Smooth muscle cell of the brain vasculature (primary cell): Measurements from ENCODE around the gene GABPB1.

ENCODE experiments used
- DNase-seq: peaks from one replicate; pipeline ENCODE4 v3.0.0-alpha.2; 2012; ENCODE audit warnings: low read depth, low spot score

Gene GABPB1

DNA sequence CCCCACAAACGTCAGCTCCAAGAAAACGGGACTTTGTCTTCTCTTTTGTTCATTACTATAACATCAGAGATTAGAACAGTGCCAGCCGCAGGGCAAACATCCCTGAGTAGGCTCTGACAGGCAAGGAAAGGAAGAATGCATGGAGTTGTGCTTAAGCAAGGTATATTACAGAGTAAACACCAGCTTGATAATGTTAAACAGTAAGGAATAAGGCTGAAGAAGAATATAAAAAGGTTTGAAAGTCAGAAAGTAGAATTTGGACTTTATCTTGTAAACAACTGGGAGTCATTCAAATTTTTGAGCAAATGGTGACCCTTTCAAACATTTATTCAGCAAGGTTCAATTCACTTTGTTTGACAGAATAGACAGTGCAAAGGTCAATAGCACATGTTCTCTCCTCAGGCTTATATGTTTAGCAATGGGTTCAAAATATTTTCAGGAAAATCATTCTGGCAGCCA, 11.0 kb downstream of the GABPB1 start:
- no peak for DNase-seq

DNA sequence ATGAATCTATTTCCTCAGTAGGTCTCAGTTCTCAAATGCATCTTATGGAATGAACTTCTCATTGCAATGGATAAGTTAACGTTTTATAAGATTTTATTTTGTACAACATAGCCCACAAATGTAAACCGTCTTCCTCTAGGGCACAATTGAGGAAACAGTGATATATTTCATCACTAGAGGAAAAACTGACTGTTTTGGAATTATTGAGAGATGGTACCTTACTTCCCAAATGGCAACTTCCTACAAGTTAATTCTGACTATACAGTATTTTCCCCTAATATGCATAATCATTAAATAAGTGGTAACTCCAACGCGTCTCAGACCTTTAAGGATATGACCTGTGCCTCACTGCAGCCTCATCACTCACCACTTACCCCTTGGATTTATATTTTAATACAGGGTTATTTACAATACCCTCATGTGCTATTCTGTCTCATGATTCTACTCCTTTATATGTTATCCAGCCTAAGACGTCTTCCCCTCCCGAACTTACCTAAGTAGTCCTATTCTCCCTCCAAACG, 13.3 kb downstream of the GABPB1 start:
- DNase-seq = no peak

DNA sequence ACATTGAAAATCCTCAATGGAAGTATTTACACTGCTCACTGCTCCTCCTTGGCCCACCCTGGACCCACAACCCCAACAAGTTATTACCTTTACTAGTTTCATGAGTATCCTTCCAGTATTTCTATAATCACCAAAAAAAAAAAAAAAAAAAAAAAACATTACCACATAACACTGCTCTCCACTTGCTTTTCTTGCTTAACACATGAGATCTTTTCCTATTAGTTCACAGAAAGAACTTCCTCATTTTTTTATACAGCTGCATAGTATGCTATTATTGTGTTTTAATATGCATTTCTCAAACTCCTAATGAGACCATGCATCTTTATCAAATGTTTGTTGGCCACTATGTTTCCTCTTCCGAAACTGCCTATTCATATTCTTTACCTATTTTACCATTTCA, 14.6 kb downstream of the GABPB1 start:
- no peak for DNase-seq

DNA sequence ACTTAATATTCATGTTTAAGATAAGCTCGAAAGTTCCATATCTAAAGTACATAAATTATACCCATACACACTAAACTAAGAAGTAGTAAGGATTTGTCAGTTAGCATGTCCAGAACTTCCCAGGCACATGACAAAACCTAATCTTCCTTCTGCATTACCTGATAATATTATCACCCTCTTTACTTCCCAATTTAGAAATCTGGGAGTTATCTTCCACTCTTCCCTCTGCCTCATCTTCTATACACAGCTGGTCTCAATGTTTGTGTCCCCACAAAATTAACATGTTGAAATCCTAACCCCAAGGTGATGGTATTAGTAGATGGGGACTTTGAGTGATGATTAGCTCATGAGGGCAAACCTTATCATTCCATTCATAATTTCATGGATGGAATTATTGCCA, 15.3 kb downstream of the GABPB1 start:
- DNase-seq = no peak

DNA sequence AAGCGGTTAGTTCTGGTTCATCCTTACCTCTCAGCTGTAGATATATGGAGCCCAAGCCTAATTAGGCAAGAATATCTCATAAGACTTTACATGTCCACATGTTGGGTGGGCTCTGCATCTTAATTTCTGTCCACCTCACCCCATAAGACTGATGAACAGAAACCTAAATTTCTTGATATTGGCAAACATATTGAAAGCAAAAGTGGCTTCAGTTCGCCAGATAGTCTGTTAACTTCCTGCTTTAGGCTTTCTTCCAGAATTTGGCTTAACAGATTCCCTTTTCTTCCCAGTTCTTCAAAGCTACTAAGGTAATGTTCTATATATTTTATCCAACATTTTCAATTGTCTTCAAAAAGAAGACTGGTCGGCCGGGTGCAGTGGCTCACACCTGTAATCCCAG, 19.7 kb downstream of the GABPB1 start:
- no peak for DNase-seq

DNA sequence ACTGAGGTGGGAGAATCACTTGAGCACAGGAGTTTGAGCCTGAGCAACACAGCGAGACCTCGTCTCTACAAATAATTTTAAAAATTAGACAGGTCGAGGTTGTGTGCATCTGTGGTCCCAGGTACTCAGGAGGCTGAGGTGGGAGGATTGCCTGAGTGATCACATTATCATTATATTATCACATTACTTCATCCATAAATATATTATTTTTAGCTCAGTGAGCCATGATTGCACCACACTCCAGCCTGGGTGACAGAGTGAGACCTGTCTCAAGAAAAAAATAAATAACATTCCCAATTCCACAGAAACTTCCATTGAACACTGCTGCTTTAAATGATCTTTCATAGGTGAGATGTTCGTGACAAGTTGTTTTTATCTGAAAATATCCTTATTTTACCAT, 21.8 kb downstream of the GABPB1 start:
- DNase-seq = no peak

DNA sequence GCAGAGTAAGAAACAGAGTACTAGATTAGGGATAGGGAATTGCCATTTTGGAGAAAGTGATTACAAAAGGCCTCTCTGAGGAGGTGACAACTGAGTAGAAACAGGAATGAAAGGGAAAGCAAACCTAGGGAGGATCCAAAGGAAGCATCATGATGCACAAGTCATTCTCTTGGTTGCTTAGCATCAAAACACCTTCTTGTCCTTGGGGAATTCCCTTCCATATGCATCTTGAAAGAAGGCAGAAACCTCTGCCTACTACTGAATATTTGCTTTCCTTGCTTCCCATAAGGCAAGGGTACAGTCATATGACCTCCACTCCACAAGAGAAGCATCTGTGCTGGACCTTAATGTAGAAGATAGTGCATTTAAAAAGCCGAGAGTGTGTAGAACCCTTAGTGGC, 24.1 kb downstream of the GABPB1 start:
- DNase-seq = no peak

DNA sequence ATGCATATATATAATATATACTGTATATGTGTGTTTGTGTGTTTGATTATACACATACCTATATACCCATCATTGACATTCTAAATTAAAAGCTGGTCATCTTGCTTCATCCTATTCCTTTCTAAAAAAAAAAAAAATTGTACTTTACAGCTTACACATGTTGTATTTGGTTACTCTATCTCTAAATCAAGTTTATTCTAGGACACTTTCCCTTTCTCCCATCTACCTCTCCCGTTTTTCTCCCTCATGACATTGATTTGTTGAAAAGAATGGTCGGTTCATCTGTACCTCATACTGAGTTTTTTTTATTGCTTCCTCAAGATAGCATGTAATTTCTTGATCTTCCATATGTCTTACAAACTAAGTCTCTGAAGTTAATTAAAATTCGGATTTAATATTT, 26.9 kb downstream of the GABPB1 start:
- DNase-seq = no peak

DNA sequence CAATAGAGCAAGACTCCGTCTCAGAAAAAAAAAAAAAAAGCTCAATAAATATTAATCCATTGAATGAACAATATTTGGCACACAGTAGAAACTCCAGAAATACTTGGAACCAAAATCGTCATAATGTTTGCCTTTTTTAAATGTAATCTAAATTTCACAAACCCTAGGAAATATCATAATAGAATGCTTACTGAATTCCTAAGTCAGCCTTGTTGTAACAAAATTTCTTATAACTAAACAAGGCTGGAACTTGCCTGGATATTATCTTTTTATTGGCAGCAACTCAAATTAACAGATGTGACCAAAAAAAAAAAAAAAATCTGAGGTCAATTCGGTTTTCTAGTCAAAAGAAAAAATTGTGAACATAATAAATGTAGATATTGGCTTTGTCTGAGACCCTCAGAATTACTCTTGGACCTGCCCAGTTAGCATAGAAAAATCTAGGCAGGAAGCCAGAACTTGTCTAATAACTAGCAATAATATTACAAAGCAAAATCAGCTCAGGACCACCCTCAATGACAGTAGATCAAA, 33.3 kb downstream of the GABPB1 start:
- DNase-seq = no peak

DNA sequence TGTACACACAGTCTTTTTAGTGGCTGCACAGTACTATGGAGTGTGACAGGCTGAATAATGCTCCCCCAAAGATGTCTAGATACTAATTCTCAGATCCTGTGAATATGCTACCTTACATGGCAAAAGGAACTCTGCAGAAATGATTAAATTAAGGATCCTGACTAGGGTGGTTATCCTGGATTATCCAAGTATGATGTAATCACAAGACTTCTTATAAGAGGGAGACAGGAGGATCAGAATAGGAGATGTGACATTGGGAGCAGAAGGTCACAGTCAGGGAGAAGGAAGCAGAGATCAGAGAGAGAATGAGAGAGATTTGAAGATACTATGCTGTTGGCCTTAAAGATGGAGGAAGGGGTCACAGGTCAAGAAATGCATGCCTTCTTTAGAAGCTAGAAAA, 34.5 kb downstream of the GABPB1 start:
- DNase-seq = no peak

DNA sequence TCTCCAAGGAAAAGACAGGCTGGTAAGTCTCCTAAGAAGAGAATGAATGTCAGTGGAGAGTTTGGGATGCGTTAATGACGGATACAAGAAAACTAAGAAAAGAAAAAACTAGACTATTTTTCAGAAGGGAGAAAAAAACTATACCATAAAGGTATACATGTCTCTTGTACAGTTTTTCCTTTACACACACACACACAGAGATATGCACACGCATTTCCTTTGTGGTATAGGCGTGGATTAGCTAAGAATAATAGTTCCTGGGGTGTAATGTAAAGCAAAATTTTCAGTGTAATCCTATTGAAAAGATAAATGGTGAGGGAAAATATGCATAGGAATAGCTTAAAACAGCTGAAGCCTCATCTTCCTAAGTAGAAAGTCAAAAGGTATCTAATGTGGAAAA, 36.3 kb downstream of the GABPB1 start:
- DNase-seq = no peak

DNA sequence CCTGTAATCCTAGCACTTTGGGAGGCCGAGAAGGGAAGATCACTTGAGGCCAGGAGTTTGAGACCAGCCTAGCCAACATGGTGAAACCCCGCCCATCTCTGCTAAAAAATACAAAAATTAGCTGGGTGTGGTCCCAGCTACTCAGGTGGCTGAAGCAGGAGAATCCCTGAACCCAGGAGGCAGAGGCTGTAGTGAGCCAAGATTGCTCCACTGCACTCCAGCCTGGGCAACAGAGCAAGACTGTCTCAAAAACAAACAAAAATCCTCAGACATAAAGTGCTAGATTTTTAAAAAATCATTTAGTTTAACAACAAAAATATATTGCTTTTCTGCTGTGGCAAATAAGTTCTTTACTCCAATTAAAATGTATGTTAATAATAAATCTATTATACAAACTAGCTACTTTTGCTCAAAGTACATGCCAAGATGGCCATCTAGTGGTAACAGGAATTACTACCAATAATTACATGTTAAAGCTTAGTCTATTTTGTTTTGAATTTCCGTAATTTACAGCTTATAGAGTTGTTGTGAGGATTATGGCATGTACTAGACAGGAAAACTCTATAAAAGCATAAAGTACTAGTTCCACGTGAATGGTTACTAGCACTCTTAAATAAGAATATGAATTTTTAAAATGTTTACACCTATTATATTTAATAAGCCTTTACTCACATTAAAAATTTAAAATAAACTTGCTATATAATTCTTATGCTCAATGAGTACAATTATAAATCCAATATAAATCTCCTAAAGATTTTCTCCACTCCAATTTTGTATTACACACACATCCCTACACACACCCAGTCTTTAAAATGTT, 39.0 kb downstream of the GABPB1 start:
- peak; percentile 13 for DNase-seq

DNA sequence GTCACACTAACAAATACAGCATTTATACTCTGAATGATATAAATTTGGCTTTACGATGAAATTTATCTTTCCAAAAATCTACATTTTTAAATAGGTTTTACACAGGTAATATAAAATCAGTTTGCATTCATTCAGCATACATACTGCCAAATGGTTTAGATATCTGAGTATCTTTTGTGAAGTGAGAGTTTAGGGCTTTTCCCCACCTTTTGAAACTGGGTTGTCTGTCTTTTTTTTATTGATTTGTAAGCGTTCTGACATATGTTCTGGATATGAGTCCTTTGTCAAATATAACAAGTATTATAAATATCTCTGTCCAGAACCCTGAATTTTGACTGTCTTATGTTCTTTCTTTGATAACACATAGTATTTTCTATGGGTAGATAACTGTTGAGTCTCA, 42.4 kb downstream of the GABPB1 start:
- no peak for DNase-seq

DNA sequence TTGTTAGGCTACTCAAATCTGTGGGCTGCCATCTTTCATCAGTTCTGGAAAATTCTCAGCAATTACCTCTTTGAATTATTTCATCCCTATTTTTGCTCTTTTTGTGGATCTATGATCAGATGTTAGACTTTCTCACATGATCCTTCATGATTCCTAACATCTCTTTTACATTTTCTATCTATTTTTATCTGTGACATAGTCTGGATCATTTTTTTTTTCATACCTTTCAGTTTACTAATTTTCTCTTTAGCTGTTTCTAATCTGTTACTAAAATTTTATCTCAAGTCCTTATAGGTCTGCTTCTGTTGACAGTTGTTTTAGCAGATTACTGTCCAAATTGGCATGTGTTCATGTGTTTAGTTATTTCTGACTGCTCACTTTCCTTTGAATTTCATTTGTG, 47.2 kb downstream of the GABPB1 start:
- DNase-seq = no peak

DNA sequence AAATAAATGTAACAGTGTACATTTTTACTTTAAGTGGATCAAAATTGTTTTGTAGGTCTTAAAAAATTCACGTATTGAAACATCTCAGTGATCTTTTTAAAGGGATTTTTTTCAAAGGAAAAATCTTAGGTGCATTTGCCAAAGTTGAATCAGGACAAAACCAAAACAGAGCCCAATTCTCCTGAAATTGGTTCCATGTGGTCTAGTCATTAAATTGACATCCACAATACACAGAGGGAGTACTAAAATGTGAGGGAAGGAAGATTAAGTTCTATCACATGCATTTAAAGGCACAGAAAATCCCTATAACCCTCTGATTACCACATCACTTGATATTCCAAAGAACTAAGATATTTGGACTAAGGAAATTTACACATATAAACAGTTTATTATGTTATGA, 50.2 kb downstream of the GABPB1 start:
- no peak for DNase-seq

DNA sequence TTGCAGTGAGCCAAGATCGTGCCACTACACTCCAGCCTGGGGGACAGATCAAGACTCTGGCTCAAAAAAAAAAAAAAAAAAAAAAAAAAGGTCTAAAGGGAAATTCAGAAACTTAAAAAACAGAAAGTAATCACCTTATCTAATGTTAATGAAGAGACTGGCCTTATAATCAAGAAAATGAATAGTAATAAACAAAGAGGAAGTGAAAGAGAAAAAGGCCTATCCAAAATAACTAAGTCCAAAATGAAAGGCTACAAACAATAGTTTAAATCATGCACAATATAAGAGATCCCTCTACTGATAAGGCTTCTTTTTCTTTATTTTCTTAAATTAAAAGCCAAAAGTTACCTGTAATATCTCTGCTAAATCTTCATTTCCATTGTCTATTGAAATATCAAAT, 52.4 kb downstream of the GABPB1 start:
- DNase-seq = no peak

DNA sequence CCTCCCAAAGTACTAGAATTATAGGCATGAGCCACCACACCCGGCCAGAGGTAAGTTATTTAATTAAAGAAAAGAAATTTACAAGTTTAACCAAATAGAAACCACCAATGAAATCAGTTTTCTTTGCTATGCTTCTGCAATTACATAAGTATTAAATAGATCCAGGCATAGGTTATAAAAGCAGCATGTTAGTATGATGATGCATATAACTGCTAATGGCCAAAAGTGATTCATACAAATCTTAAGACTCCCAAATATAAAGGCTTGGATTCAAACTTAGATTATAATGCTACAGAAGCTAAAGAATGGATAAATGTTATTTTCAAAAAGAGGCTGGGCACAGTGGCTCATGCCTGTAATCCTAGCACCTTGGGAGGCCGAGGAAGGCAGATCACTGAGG, 56.7 kb downstream of the GABPB1 start:
- no peak for DNase-seq

DNA sequence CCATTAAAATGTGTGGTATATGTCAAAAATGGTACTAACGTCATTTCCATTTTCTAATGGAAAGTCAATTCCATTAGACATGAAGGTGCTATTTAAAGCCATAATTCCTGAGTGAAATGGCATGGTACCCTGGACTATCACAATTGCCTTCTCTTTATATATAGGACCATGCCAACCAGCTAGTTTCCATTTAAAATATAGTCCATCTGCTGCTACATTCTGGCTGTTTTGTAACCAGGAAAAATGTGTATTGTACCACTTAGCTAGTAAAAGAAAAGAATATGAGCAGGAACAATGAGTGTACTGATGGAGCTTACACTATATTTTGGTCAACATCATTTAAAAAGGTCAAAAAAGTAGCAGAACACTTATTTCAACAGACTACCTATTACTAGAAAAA, 59.0 kb downstream of the GABPB1 start:
- DNase-seq = no peak

DNA sequence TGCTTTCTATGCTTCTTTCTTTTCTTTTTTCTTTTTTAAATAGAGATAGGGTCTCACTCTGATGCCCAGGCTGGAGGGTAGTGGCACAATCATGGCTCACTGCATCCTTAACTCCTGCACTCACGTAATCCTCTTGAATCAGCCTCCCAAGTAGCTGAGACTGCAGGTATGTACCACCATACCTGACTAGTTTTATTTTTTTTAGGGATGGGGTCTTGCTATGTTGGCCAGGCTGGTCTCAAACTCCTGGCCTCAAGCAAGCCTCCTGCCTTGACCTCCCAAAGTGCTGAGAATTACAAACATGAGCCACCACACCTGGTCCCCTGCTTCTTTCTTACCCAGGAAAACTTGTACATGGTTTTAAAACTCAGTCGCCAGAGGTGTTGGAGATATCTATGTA, 65.2 kb downstream of the GABPB1 start:
- DNase-seq = no peak

DNA sequence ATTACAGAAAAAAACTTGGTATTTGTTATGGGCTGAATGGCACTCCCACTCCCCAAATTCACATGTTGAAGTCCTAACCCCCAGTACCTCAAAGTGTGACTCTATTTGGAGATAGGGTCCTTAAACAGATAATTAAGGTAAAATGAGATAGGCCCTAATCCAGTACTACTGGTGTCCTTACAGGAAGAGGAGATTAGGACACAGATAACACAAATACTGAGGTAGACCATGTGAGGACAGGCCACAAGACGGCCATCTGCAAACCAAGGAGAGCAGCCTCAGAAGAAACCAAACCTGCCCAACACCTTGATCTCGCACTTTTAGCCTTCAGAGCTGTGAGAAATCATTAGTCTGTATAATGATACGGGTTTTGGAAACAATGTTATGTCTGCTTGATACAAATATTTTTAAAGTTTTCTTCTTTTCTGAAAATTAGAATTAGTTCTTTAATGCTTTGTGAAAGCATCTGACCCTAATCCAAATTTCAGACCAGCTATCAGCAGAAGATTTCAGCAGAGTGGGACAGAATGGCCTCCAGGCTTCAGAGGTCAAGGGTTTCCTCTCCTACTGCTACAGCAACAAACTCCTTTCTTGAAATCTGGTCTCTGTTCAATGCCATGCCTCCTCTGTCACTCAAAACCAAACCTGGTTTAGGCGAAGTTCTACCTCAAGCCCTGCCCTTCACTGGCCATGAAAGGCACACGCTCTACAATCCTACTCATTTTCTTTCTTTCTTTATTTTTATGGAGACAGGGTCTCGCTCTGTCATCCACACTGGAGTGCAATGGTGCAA, 67.5 kb downstream of the GABPB1 start:
- no peak for DNase-seq

DNA sequence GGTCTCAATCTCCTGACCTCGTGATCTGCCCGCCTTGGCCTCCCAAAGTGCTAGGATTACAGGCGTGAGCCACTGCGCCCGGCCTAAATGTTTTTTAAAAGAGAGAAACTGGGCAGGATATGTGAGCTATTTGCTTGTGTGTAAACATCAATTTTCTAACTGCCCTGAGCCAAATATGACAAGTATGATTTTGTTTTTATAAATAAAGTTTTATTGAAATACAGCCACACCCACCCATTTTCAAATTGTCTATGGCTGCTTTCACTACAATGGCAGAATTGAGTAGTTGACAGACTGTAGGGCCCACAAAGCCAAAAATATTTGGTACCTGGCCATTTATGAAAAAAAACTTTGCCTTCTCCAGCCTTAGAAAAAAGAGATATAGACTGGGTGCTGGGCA, 73.6 kb downstream of the GABPB1 start:
- no peak for DNase-seq

DNA sequence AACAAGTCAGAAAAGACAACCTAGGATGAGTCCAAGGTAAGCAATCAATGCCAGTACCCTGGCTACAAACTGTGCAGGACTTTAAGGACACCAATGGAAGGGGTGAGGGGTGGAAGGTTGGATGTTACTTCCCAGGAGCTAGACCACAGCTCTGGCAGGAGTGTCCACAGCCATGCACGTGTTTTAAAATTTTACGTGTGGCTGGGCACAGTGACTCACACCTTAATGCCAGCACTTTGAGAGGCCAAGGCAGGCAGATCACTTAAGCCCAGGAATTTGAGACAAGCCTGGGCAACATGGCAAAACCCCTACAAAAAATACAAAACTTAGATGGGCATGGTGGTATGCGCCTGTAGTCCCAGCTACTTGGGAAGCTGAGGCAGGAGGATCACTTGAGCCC, 74.7 kb downstream of the GABPB1 start:
- DNase-seq = no peak

DNA sequence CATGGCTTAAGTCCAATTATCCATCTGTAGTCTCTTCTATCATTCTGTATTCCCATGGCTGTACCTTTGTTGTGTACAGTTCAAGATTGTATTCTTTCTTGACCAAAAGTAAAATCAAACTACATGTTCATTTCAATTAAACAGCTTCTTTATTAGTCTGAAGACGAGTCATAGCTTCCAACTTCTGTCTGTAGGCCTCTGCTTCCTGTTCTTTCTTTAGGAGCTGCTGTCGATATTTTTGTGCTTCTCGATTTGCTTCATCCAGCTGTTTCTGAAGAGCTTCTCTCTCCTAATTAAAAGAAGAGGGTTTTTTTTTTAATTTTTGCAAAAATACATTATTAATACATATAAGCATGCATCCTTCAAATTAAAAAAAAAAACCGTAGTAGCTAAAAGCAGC, 76.5 kb downstream of the GABPB1 start:
- no peak for DNase-seq
